GM21528 (cell line): ENCODE measurements around the gene ABHD17B.
A peak's percentile ranks its signal among the peaks of the same experiment; 100 is the strongest.
"Not testable (repeated sequence)": the region's sequence is repeated elsewhere in the genome, so short reads cannot be mapped to it uniquely, and the experiment has no call there.

Source experiments
- ATAC-seq: cut with Tn5 transposase; IDR thresholded peaks from one replicate; pipeline ENCODE4 v1.9.1; 2021; ENCODE audit warnings: mild to moderate bottlenecking, moderate library complexity; ENCODE audit not compliant: unreplicated experiment, low FRiP score

Gene ABHD17B

GRCh38 chr9:71911061-71911907, at the start of gene ABHD17B, which contains the start of gene C9orf85:
ABHD17B (minus strand) TSS chr9:71911193; CDS start chr9:71875080, 36,113 bp downstream.
C9orf85 (plus strand) TSS chr9:71911639; CDS start chr9:71911735, 96 bp downstream.
- ATAC-seq = peak; percentile 95

GRCh38 chr9:71955300-71955915, 44.4 kb upstream of the ABHD17B start:
- ATAC-seq = no peak

- ATAC-seq = not testable (repeated sequence)
Measured at GRCh38 chr9:71954652-71955051, 43.7 kb upstream of the ABHD17B start.

GRCh38 chr9:71944754-71945375, 33.9 kb upstream of the ABHD17B start:
- no peak for ATAC-seq

- no peak for ATAC-seq
Measured at GRCh38 chr9:71941998-71942567, 31.1 kb upstream of the ABHD17B start.

GRCh38 chr9:71941060-71941568, 30.1 kb upstream of the ABHD17B start:
- ATAC-seq = no peak

GRCh38 chr9:71937898-71938297, 26.9 kb upstream of the ABHD17B start:
- no peak for ATAC-seq

GRCh38 chr9:71937070-71937625, 26.2 kb upstream of the ABHD17B start:
- no peak for ATAC-seq

GRCh38 chr9:71936066-71936465, 25.1 kb upstream of the ABHD17B start:
- no peak for ATAC-seq

- no peak for ATAC-seq
Measured at GRCh38 chr9:71931166-71931565, 20.2 kb upstream of the ABHD17B start.

GRCh38 chr9:71929791-71930440, 18.9 kb upstream of the ABHD17B start:
- ATAC-seq = no peak

- ATAC-seq = no peak
Measured at GRCh38 chr9:71929223-71929622, 18.2 kb upstream of the ABHD17B start.

- no peak for ATAC-seq
Measured at GRCh38 chr9:71928806-71929205, 17.8 kb upstream of the ABHD17B start.

GRCh38 chr9:71928376-71928775, 17.4 kb upstream of the ABHD17B start:
- ATAC-seq = no peak

- ATAC-seq = no peak
Measured at GRCh38 chr9:71925834-71926233, 14.8 kb upstream of the ABHD17B start.

GRCh38 chr9:71924576-71924975, 13.6 kb upstream of the ABHD17B start:
- ATAC-seq = no peak

GRCh38 chr9:71921190-71921814, 10.3 kb upstream of the ABHD17B start:
- no peak for ATAC-seq

- no peak for ATAC-seq
Measured at GRCh38 chr9:71920456-71921189, 9.6 kb upstream of the ABHD17B start.

GRCh38 chr9:71918419-71918818, 7.4 kb upstream of the ABHD17B start:
- no peak for ATAC-seq
